Bronchial epithelial cell (primary cell): ENCODE results near the gene EYA3. TPM values are rescaled to one million over a fixed set of nuclear protein-coding genes. Genes with fewer than 3 reads are reported as not detected.

Experiments used
- DNase-seq: peaks from one replicate; pipeline ENCODE4 v3.0.0-alpha.2; 2010; ENCODE audit warnings: low read depth
- FAIRE-seq: peaks from 2 replicates; lab custom pipeline; 2011; peaks lifted over from hg19 to GRCh38; lab: Jason Lieb, UNC
- H3K27me3 ChIP-seq: 2 replicates; pipeline ENCODE4 v1.5.1; 2011; ENCODE audit warnings: low read length; ENCODE audit not compliant: control insufficient read depth, insufficient read depth
- H3K36me3 ChIP-seq: 2 replicates; pipeline ENCODE4 v1.5.1; 2011; ENCODE audit warnings: low read length; ENCODE audit not compliant: control insufficient read depth, insufficient read depth
- H3K4me3 ChIP-seq: 2 replicates; pipeline ENCODE4 v1.5.1; 2011; ENCODE audit warnings: mild to moderate bottlenecking, low read depth, low read length, control low read depth
- CTCF ChIP-seq: IDR thresholded peaks from 2 replicates; pipeline ENCODE4 v1.5.1; 2011; ENCODE audit warnings: mild to moderate bottlenecking, moderate library complexity, low read length, control low read depth, inconsistent platforms; ENCODE audit not compliant: insufficient read depth, severe bottlenecking
- total RNA-seq: library from RNA; depleted of rRNA; stranded (reverse); fragments of >200 nt; gene quantifications from 2 replicates; pipeline ENCODE4 v1.2.1, GENCODE V29; 2014

EYA3 gene
- total RNA-seq, 1 donor from 2014 or later = 7.1 TPM

- H3K4me3 ChIP-seq = no peak overlapping the region
- DNase-seq (peak; percentile 49), FAIRE-seq (no peak)
- H3K27me3 ChIP-seq = no peaks in the 10 kb centered on the region
- H3K36me3 ChIP-seq = no peaks in the 10 kb centered on the region
- TF ChIP-seq CTCF = no peak
Observed at GRCh38 chr1:28115267-28115666, 26.9 kb upstream of the EYA3 start.

GRCh38 chr1:28114844-28115243 lies 26.4 kb upstream of the EYA3 start:
- Histone ChIP-seq H3K4me3 (no peak overlapping the region), H3K27me3 (no peaks in the 10 kb centered on the region), H3K36me3 (no peaks in the 10 kb centered on the region)
- FAIRE-seq (no peak), DNase-seq (no peak)
- TF ChIP-seq CTCF = no peak

- Histone ChIP-seq H3K4me3 (no peak overlapping the region), H3K36me3 (no peaks in the 10 kb centered on the region), H3K27me3 (no peaks in the 10 kb centered on the region)
- no peak for TF ChIP-seq CTCF
- FAIRE-seq (no peak), DNase-seq (no peak)
Observed at GRCh38 chr1:28113242-28113572, 24.8 kb upstream of the EYA3 start.

GRCh38 chr1:28112388-28113241 lies 24.2 kb upstream of the EYA3 start:
- no peaks in the 10 kb centered on the region for H3K36me3 ChIP-seq
- no peak overlapping the region for H3K4me3 ChIP-seq
- FAIRE-seq = no peak
- peak; percentile 55 for DNase-seq
- H3K27me3 ChIP-seq = no peaks in the 10 kb centered on the region
- TF ChIP-seq CTCF = no peak

GRCh38 chr1:28111157-28111556 lies 22.7 kb upstream of the EYA3 start:
- Histone ChIP-seq H3K27me3 (no peaks in the 10 kb centered on the region), H3K36me3 (no peaks in the 10 kb centered on the region), H3K4me3 (no peak overlapping the region)
- no peak for TF ChIP-seq CTCF
- no peak for FAIRE-seq
- peak; percentile 66 for DNase-seq

GRCh38 chr1:28110555-28110954 lies 22.1 kb upstream of the EYA3 start:
- Histone ChIP-seq H3K4me3 (no peak overlapping the region), H3K36me3 (no peaks in the 10 kb centered on the region), H3K27me3 (no peaks in the 10 kb centered on the region)
- DNase-seq (peak; percentile 89), FAIRE-seq (no peak)
- no peak for TF ChIP-seq CTCF
